HepG2 (cell line): Measurements from ENCODE around the gene STIM1. TPM values are rescaled to one million over a fixed set of nuclear protein-coding genes. Genes with fewer than 3 reads are reported as not detected.

ENCODE experiments used
- AGO2 ChIP-seq: fragments of 200-400 bp; formaldehyde crosslinking; optimal IDR thresholded peaks from 2 replicates; pipeline ENCODE3; 2017; ENCODE audit warnings: mild to moderate bottlenecking, low read depth, low read length, moderate library complexity
- EP300 ChIP-seq, 3 experiments: sonication (generic) in 1 of 3; formaldehyde crosslinking in 1 of 3; IDR thresholded peaks; 2 replicates each; pipeline versions ENCODE4 v1.5.1 to v1.6.1; 2011 to 2020; ENCODE audit warnings: low read depth in 2 of 3, low read length in 2 of 3, borderline replicate concordance in 1 of 3, improper control_type of control experiment in 1 of 3, mild to moderate bottlenecking in 1 of 3, missing genetic modification reagents in 1 of 3, moderate library complexity in 1 of 3
- FOXJ3 ChIP-seq: sonication (generic); formaldehyde crosslinking; IDR thresholded peaks from 2 replicates; pipeline ENCODE4 v1.4.0; 2020; ENCODE audit warnings: missing genetic modification reagents, mild to moderate bottlenecking, borderline replicate concordance
- FOXP4 ChIP-seq: sonication (generic); formaldehyde crosslinking; IDR thresholded peaks from 2 replicates; pipeline ENCODE4 v1.4.0; 2020; ENCODE audit warnings: missing genetic modification reagents
- HBP1 ChIP-seq: IDR thresholded peaks from 2 replicates; pipeline ENCODE4 v1.6.1; 2016; ENCODE audit warnings: low read depth, control low read depth
- HMG20A ChIP-seq: IDR thresholded peaks from 2 replicates; pipeline ENCODE4 v1.6.1; 2016; ENCODE audit warnings: borderline replicate concordance
- ISL2 ChIP-seq: sonication (generic); formaldehyde crosslinking; IDR thresholded peaks from 2 replicates; pipeline ENCODE4 v1.5.0; 2020; ENCODE audit warnings: missing genetic modification reagents
- KMT2A ChIP-seq: sonication (generic); formaldehyde crosslinking; IDR thresholded peaks from 2 replicates; pipeline ENCODE4 v1.4.0; 2020; ENCODE audit warnings: missing genetic modification reagents
- MAX ChIP-seq: IDR thresholded peaks from 2 replicates; pipeline ENCODE4 v1.6.1; 2012; ENCODE audit warnings: inconsistent platforms
- RORA ChIP-seq: sonication (generic); formaldehyde crosslinking; IDR thresholded peaks from 2 replicates; pipeline ENCODE4 v1.5.0; 2020; ENCODE audit warnings: mild to moderate bottlenecking, missing genetic modification reagents, moderate library complexity
- SOX5 ChIP-seq: IDR thresholded peaks from 2 replicates; pipeline ENCODE4 v1.6.1; 2016; ENCODE audit warnings: borderline replicate concordance
- TCF12 ChIP-seq, 2 experiments: fragments of 450-650 bp in 1 of 2; sonication (generic) in 1 of 2; formaldehyde crosslinking in 1 of 2; IDR thresholded peaks; 2 replicates each; pipeline versions ENCODE4 v1.6.1 to v1.8.0; 2017 to 2022; ENCODE audit warnings: antibody characterized with exemption in 1 of 2, mild to moderate bottlenecking in 1 of 2, missing genetic modification reagents in 1 of 2, moderate library complexity in 1 of 2
- TFAP4 ChIP-seq: sonication (generic); IDR thresholded peaks from 2 replicates; pipeline ENCODE4 v1.6.1; 2016; ENCODE audit warnings: low read depth, borderline replicate concordance
- TP53 ChIP-seq: sonication (generic); formaldehyde crosslinking; conservative IDR thresholded peaks from 2 replicates; pipeline ENCODE4 v1.4.0; 2020; ENCODE audit warnings: missing genetic modification reagents
- ZMYM4 ChIP-seq: sonication (generic); formaldehyde crosslinking; IDR thresholded peaks from 2 replicates; pipeline ENCODE4 v1.8.1; 2023; ENCODE audit warnings: mild to moderate bottlenecking, missing genetic modification reagents
- ZNF143 ChIP-seq: sonication (generic); formaldehyde crosslinking; IDR thresholded peaks from 2 replicates; pipeline ENCODE4 v1.4.0; 2020; ENCODE audit warnings: missing genetic modification reagents
- ZNF350 ChIP-seq: sonication (generic); formaldehyde crosslinking; IDR thresholded peaks from 2 replicates; pipeline ENCODE4 v1.4.0; 2020; ENCODE audit warnings: mild to moderate bottlenecking, low read depth, missing genetic modification reagents, borderline replicate concordance
- ZNF550 ChIP-seq: sonication (generic); formaldehyde crosslinking; IDR thresholded peaks from 2 replicates; pipeline ENCODE4 v1.4.0; 2020; ENCODE audit warnings: mild to moderate bottlenecking, missing genetic modification reagents, borderline replicate concordance
- ZNF850 ChIP-seq: sonication (generic); formaldehyde crosslinking; conservative IDR thresholded peaks from 2 replicates; pipeline ENCODE4 v1.9.0; 2021; ENCODE audit warnings: mild to moderate bottlenecking, missing genetic modification reagents
- polyA plus RNA-seq, 8 experiments: library from polyadenylated mRNA; depleted of rRNA in 3 of 8; stranded (reverse) in 7 of 8; unstranded in 1 of 8; fragments of >200 nt; fragmentation: Illumina TruSeq in 4 of 8; extraction: Trizol in 4 of 8; gene quantifications; 2 replicates each; pipeline versions ENCODE4 v1.2.1 to v1.2.3, GENCODE V29; 2011 to 2016; ENCODE audit warnings: low read depth in 4 of 8, missing spikeins in 1 of 8, mixed read lengths in 1 of 8; ENCODE audit not compliant: insufficient read depth in 1 of 8
- total RNA-seq, 5 experiments: library from RNA; depleted of rRNA; stranded (reverse); fragments of >200 nt; fragmentation: Illumina TruSeq; extraction: Trizol; gene quantifications; 2 replicates each; pipeline ENCODE4 v1.2.3, GENCODE V29; 2016; ENCODE audit warnings: low read depth in 1 of 5
- TF ChIP-seq, protein P1 (sequence below): sonication (generic); formaldehyde crosslinking; IDR thresholded peaks from 2 replicates; pipeline ENCODE4 v1.5.1; 2020; ENCODE audit warnings: missing genetic modification reagents, mild to moderate bottlenecking, borderline replicate concordance

Gene STIM1
- total and polyA plus RNA-seq, 2 of the 13 experiments (the other 11 are each of a cell fraction or from before 2014, with no cell fraction given) = 19.2 to 28.5 TPM

DNA sequence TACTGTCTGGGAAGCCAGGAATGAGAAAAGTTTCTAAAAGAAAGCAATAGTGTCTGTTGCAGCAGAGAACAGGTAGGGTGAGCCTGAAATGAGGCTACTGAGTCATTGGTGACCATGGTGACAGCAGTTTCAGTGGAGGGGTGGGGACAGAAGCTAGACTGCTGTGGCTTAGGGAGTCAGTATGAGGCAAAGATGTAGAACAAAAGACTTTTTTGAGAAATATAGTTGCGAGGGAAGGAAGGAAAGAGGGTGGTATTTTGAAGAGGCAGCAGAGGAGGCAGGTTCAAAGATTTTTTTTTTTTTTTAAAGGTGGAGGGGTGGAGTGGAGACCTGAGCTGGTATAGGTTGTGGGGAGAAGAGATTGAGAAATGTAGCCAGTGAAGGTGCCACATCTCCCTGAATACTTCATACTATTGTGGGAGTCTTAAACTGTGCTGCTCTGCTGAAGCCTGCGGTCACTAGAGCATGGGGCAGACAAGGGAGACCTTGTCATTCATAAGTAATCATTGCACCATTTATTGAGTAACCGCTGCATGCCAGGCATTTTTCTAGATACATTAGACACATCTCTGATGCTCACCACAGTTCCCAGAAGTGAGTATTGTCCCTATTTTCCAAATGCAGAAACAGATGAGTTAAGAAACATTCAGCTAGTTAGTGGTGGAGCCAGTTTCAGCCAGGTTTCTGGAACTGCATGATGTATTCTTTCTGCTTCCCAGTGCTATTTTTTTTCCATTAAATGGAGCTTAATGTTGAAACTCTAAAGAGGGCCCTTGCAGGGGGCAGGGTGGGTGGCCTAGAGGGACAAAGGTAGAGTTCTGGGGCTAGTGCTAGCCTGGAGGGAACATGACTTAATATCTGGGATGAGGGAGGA is 49.9 kb downstream of the STIM1 start (continued):
- TF ChIP-seq, protein P1, sequence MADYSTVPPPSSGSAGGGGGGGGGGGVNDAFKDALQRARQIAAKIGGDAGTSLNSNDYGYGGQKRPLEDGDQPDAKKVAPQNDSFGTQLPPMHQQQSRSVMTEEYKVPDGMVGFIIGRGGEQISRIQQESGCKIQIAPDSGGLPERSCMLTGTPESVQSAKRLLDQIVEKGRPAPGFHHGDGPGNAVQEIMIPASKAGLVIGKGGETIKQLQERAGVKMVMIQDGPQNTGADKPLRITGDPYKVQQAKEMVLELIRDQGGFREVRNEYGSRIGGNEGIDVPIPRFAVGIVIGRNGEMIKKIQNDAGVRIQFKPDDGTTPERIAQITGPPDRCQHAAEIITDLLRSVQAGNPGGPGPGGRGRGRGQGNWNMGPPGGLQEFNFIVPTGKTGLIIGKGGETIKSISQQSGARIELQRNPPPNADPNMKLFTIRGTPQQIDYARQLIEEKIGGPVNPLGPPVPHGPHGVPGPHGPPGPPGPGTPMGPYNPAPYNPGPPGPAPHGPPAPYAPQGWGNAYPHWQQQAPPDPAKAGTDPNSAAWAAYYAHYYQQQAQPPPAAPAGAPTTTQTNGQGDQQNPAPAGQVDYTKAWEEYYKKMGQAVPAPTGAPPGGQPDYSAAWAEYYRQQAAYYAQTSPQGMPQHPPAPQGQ (CRISPR knock-in tag) = no peak
- peak; percentile 39; the same call in 1 of the 2 replicates for TF ChIP-seq MAX
- no peak for TF ChIP-seq ZNF550 (CRISPR knock-in tag)
- TF ChIP-seq TP53 (CRISPR knock-in tag) = no peak
- TF ChIP-seq HMG20A (CRISPR knock-in tag) = peak; percentile 90
- peak; percentile 26; the same call in 1 of the 2 replicates for TF ChIP-seq KMT2A
- no peak for TF ChIP-seq HBP1 (CRISPR knock-in tag)
- no peak for TF ChIP-seq AGO2
- peak; percentile 73 for TF ChIP-seq FOXP4 (CRISPR knock-in tag)
- no peak for TF ChIP-seq TCF12 (IDR thresholded peaks at IDR 0.05)
- TF ChIP-seq TCF12 (CRISPR knock-in tag; IDR thresholded peaks at IDR 0.05) = no peak
- no peak for TF ChIP-seq RORA
- peak; percentile 25; the same call in 1 of the 2 replicates for TF ChIP-seq TFAP4
- TF ChIP-seq ZNF350 = peak; percentile 46; the same call in 1 of the 2 replicates
- no peak for TF ChIP-seq ZNF850 (CRISPR knock-in tag)
- peak; percentile 65; the same call in 1 of the 2 replicates for TF ChIP-seq ZMYM4
- no peak for TF ChIP-seq ZNF143 (CRISPR knock-in tag)
- peak; percentile 85; the same call in 1 of the 2 replicates for TF ChIP-seq FOXJ3 (CRISPR knock-in tag)
- TF ChIP-seq EP300 (IDR thresholded peaks at IDR 0.05; ENCODE audit: low read depth in 2 of 2, low read length in 2 of 2) = peak; percentile 86 to 91
- peak; percentile 94 for TF ChIP-seq EP300 (CRISPR knock-in tag; IDR thresholded peaks at IDR 0.05; ENCODE audit: borderline replicate concordance)
- peak; percentile 90 for TF ChIP-seq ISL2 (CRISPR knock-in tag)
- TF ChIP-seq SOX5 = peak; percentile 88; the same call in 1 of the 2 replicates
